ENCODE data around the gene ATG7. TPM values are rescaled to one million over a fixed set of nuclear protein-coding genes. Genes with fewer than 3 reads are reported as not detected.

The ATG7 gene
- total and polyA plus RNA-seq, 2 experiments from 2014 or later = 22.2 to 22.9 TPM

DNA sequence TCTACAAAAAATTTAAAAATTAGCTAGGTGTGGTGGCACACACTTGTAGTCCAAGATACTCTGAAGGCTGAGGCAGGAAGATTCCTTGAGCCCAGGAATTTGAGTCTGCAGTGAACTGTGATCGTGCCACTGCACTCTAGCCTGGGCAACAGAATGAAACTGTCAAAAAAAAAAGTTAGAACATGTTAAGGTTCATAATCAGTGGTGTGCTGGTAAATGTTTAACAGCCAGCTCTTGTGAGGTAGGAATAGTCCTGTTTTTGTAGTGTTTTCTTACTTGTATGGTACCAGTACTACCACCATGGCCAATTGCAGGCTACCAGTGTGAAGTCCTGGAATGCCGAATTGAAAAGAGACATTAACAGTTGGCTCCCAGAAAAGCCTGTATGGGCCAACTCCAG lies 50.7 kb downstream of the ATG7 start:
- Histone ChIP-seq H3K27ac (no peak overlapping the region), H3K36me3 (peaks cover 4% of the 10 kb centered on the region), H3K4me1 (ENCODE audit: low read depth) (no peaks in the 10 kb centered on the region), H3K9me3 (ENCODE audit: low read depth) (no peaks in the 10 kb centered on the region), H3K27me3 (no peaks in the 10 kb centered on the region), H3K4me3 (no peak overlapping the region)
- no peak for DNase-seq (ENCODE audit: low read depth in 1 of 2, low spot score in 1 of 2)
- TF ChIP-seq, protein P1, sequence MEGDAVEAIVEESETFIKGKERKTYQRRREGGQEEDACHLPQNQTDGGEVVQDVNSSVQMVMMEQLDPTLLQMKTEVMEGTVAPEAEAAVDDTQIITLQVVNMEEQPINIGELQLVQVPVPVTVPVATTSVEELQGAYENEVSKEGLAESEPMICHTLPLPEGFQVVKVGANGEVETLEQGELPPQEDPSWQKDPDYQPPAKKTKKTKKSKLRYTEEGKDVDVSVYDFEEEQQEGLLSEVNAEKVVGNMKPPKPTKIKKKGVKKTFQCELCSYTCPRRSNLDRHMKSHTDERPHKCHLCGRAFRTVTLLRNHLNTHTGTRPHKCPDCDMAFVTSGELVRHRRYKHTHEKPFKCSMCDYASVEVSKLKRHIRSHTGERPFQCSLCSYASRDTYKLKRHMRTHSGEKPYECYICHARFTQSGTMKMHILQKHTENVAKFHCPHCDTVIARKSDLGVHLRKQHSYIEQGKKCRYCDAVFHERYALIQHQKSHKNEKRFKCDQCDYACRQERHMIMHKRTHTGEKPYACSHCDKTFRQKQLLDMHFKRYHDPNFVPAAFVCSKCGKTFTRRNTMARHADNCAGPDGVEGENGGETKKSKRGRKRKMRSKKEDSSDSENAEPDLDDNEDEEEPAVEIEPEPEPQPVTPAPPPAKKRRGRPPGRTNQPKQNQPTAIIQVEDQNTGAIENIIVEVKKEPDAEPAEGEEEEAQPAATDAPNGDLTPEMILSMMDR (IDR thresholded peaks at IDR 0.05; ENCODE audit: low read depth, low read length) = no peak

DNA sequence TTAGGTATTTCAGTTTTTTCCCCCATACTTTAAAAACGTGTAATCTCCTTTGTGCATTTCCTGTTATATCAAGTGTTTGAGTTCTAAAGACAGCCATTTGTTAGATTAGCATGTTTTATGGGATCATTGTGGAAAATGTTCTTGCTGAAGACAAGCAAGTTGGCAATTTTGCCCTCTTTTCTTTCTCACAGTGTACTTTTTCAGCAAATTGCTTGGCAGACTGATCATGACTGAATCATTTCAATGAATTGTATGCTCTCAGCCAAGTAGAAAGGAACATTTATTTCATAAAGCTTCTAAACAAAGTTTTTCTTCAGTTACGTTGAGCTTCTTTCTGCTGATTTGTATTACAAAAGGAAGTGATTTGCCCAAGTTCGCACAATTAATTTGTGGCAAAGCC lies 51.6 kb downstream of the ATG7 start:
- no peaks in the 10 kb centered on the region for H3K27me3 ChIP-seq
- no peak for DNase-seq (ENCODE audit: low read depth in 1 of 2, low spot score in 1 of 2)
- H3K9me3 ChIP-seq (ENCODE audit: low read depth) = no peaks in the 10 kb centered on the region
- H3K36me3 ChIP-seq = peaks cover 2% of the 10 kb centered on the region
- no peak overlapping the region for H3K27ac ChIP-seq
- TF ChIP-seq, protein P1 (IDR thresholded peaks at IDR 0.05; ENCODE audit: low read depth, low read length) = no peak
- no peaks in the 10 kb centered on the region for H3K4me1 ChIP-seq (ENCODE audit: low read depth)
- H3K4me3 ChIP-seq = no peak overlapping the region

DNA sequence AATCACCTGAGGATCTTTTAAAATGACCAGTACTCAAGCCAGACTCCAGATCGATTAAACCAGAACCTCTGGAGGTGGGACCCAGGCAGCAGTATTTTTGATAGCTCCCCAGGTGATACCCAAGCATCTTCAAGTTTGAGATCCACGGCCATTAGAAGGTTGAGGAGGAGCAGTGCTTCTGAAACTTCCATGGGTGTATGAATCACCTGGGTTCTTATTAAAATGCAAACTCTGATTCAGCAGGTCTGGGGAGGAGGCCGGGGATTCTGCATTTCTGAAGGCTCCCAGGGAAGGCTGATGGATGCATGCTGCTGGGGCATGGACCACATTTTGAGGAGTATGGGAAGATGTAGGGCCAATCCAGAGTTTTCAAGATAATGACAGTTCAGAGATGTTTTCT lies 55.4 kb downstream of the ATG7 start:
- Histone ChIP-seq H3K27me3 (no peaks in the 10 kb centered on the region), H3K9me3 (ENCODE audit: low read depth) (no peaks in the 10 kb centered on the region), H3K4me3 (no peak overlapping the region), H3K36me3 (peaks cover 2% of the 10 kb centered on the region), H3K4me1 (ENCODE audit: low read depth) (no peaks in the 10 kb centered on the region), H3K27ac (no peak overlapping the region)
- TF ChIP-seq, protein P1 (IDR thresholded peaks at IDR 0.05; ENCODE audit: low read depth, low read length) = no peak
- no peak for DNase-seq (ENCODE audit: low read depth in 1 of 2, low spot score in 1 of 2)

DNA sequence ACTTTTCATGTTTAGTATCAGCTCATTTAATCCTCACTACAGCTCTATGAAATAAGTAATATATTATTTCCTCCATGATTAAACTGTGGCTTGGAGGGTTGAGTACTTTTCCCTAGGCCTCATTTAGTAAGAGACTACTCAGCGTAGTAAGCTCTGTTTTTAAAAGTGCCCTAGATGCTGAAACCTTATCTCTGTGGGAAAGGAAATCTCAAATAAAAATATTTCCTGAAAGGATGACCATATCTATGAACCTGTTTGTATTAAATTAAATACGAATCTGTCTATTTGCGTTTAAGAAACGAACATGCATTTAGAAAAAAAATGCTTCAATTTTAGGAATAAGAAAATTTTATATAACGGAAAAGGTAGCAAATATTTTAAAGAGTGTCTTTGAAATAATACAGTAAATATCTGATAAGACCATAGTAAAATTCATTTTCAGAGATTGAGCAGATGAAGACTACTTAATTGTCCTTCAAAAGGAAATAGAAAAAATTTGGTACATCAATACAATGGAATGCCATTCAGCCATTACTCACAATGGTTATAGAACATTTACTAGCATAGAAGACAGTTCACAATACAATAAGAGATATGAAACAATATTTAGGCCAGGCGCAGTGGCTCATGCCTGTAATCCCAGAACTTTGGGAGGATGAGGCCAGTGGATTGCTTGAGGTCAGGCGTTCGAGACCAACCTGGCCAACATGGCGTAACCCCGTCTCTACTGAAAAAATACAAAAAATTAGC lies 56.2 kb downstream of the ATG7 start:
- Histone ChIP-seq H3K27ac (no peak overlapping the region), H3K27me3 (no peaks in the 10 kb centered on the region), H3K36me3 (peaks cover 2% of the 10 kb centered on the region), H3K4me3 (no peak overlapping the region), H3K4me1 (ENCODE audit: low read depth) (no peaks in the 10 kb centered on the region), H3K9me3 (ENCODE audit: low read depth) (no peaks in the 10 kb centered on the region)
- no peak for DNase-seq (ENCODE audit: low read depth in 1 of 2, low spot score in 1 of 2)
- TF ChIP-seq, protein P1 (IDR thresholded peaks at IDR 0.05; ENCODE audit: low read depth, low read length) = no peak

DNA sequence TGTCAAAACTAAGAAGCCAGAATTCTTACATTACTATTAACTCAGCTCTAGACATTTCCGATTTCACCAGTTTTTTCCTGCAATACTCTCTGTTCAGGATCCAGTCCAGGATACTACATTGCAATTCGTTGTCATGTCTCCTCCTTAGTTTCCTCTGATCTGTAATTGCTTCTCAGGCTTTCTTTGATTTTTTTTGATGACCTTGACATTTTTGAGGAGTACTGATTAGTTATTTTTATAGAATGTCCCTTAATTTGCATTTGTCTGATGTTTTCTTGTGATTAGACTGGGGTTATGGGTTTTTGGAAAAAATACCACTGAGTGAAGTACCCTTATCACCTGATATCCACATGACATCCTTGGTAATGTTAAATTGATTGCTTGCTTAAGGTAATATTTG lies 57.6 kb downstream of the ATG7 start:
- Histone ChIP-seq H3K27ac (no peak overlapping the region), H3K27me3 (no peaks in the 10 kb centered on the region)
- TF ChIP-seq, protein P1 (IDR thresholded peaks at IDR 0.05; ENCODE audit: low read depth, low read length) = no peak

More for the DNA sequence above, 57.6 kb downstream of the ATG7 start:
- no peaks in the 10 kb centered on the region for H3K4me1 ChIP-seq (ENCODE audit: low read depth)
- H3K36me3 ChIP-seq = peaks cover 2% of the 10 kb centered on the region
- H3K9me3 ChIP-seq (ENCODE audit: low read depth) = no peaks in the 10 kb centered on the region
- no peak for DNase-seq (ENCODE audit: low read depth in 1 of 2, low spot score in 1 of 2)
- H3K4me3 ChIP-seq = no peak overlapping the region

All from cardiac muscle cell (in vitro differentiated cells and primary cell).